GM12891 (cell line): ENCODE data around the gene RTKN.

Experiments used
- PAX5 ChIP-seq: IDR thresholded peaks from 2 replicates; pipeline ENCODE4 v1.6.1; 2011; ENCODE audit warnings: low read length, moderate library complexity, mild to moderate bottlenecking; ENCODE audit not compliant: insufficient read depth, severe bottlenecking
- POLR2A ChIP-seq: IDR thresholded peaks from 2 replicates; pipeline ENCODE4 v1.6.1; 2011; ENCODE audit warnings: low read depth, low read length, control low read depth
- POLR2AphosphoS5 ChIP-seq: IDR thresholded peaks from 2 replicates; pipeline ENCODE4 v1.6.1; 2011; ENCODE audit warnings: low read depth, low read length, control low read depth
- POU2F2 ChIP-seq: IDR thresholded peaks from 2 replicates; pipeline ENCODE4 v1.6.1; 2011; ENCODE audit warnings: low read depth, mild to moderate bottlenecking, control low read depth, low read length, moderate library complexity
- SPI1 ChIP-seq: IDR thresholded peaks from 2 replicates; pipeline ENCODE4 v1.6.1; 2011; ENCODE audit warnings: low read depth, low read length, control low read depth
- TAF1 ChIP-seq: IDR thresholded peaks from 2 replicates; pipeline ENCODE4 v1.6.1; 2011; ENCODE audit warnings: low read depth, low read length, control low read depth

GRCh38 chr2:74436111-74436805 lies 5.5 kb downstream of the RTKN start:
- TF ChIP-seq POLR2A (no peak), SPI1 (no peak), POLR2AphosphoS5 (no peak), TAF1 (no peak), PAX5 (no peak), POU2F2 (no peak)
